ENCODE measurements around the gene RBL1. TPM values are rescaled to one million over a fixed set of nuclear protein-coding genes. Genes with fewer than 3 reads are reported as not detected.
A peak's percentile ranks its signal among the peaks of the same experiment; 100 is the strongest.

Gene RBL1
- total RNA-seq, 4 donors from 2014 or later, result 4.4 to 9.0 (median 6.4) TPM

GRCh38 chr20:36959242-36959641 is 136.6 kb downstream of the RBL1 start:
- H3K9me3 ChIP-seq, result no peaks in the 10 kb centered on the region
- H3K4me1 ChIP-seq, result peaks cover 0 to 10% (median 0%) of the 10 kb centered on the region in 3 donors
- 15 to 50% methylated on average over 2 to 4 of the region's 4 CpGs for WGBS, 2 donors (ENCODE audit: low coverage in 1 of 2)
- no peaks in the 10 kb centered on the region for H3K36me3 ChIP-seq
- no peak overlapping the region for H3K4me3 ChIP-seq
- no peaks in the 10 kb centered on the region for H3K27me3 ChIP-seq
- H3K27ac ChIP-seq, result peak overlapping the region in 2 of 4 donors; percentile 30 to 40
- TF ChIP-seq POLR2AphosphoS5 (IDR thresholded peaks at IDR 0.05), result peak; percentile 33
- TF ChIP-seq CTCF (IDR thresholded peaks at IDR 0.05), result no peak
- peak; percentile 44 for ATAC-seq

GRCh38 chr20:36957875-36958667 is 137.7 kb downstream of the RBL1 start:
- WGBS, 2 donors (ENCODE audit: low coverage in 1 of 2), result 84 to 85% methylated on average over 8 to 10 of the region's 10 CpGs
- Histone ChIP-seq H3K27me3 (no peaks in the 10 kb centered on the region), H3K36me3 (no peaks in the 10 kb centered on the region), H3K4me3 (no peak overlapping the region), H3K9me3 (no peaks in the 10 kb centered on the region), H3K27ac (peak overlapping the region in 1 of 4 donors; percentile 40), H3K4me1 (peaks cover 0 to 11% (median 0%) of the 10 kb centered on the region in 3 donors)
- ATAC-seq, result peak; percentile 54
- TF ChIP-seq CTCF (IDR thresholded peaks at IDR 0.05) (no peak), EP300 (IDR thresholded peaks at IDR 0.05) (no peak), POLR2AphosphoS5 (IDR thresholded peaks at IDR 0.05) (no peak)

- ATAC-seq, result no peak
- Histone ChIP-seq H3K27ac (no peak overlapping the region), H3K9me3 (no peaks in the 10 kb centered on the region), H3K4me3 (no peak overlapping the region), H3K27me3 (no peaks in the 10 kb centered on the region), H3K36me3 (no peaks in the 10 kb centered on the region), H3K4me1 (peaks cover 0 to 24% (median 0%) of the 10 kb centered on the region in 3 donors)
- TF ChIP-seq EP300 (IDR thresholded peaks at IDR 0.05) (no peak), POLR2A (IDR thresholded peaks at IDR 0.05) (no peak), CTCF (IDR thresholded peaks at IDR 0.05) (no peak), POLR2AphosphoS5 (IDR thresholded peaks at IDR 0.05) (no peak)
- WGBS, 2 donors (ENCODE audit: low coverage in 1 of 2), result 87 to 94% methylated on average over 2 of the region's 2 CpGs
Observed at GRCh38 chr20:36956674-36957073, 139.1 kb downstream of the RBL1 start.

GRCh38 chr20:36956016-36956415 is 139.8 kb downstream of the RBL1 start:
- no peaks in the 10 kb centered on the region for H3K9me3 ChIP-seq
- H3K36me3 ChIP-seq, result no peaks in the 10 kb centered on the region
- no peak overlapping the region for H3K4me3 ChIP-seq
- H3K27ac ChIP-seq, result no peak overlapping the region
- TF ChIP-seq POLR2AphosphoS5 (IDR thresholded peaks at IDR 0.05) (no peak), EP300 (IDR thresholded peaks at IDR 0.05) (no peak), POLR2A (IDR thresholded peaks at IDR 0.05) (no peak), CTCF (IDR thresholded peaks at IDR 0.05) (no peak)
- no peaks in the 10 kb centered on the region for H3K27me3 ChIP-seq
- WGBS, 2 donors (ENCODE audit: low coverage in 1 of 2), result 60 to 73% methylated on average over 3 of the region's 3 CpGs
- no peak for ATAC-seq
- peaks cover 0 to 24% (median 0%) of the 10 kb centered on the region in 3 donors for H3K4me1 ChIP-seq

Data from gastroesophageal sphincter (tissue), 4 donors.